Gastroesophageal sphincter (tissue), 3 donors: Measurements from ENCODE around the gene ATP5F1D.

Experiments used
- EP300 ChIP-seq: sonication (generic); formaldehyde crosslinking; IDR thresholded peaks from one replicate; pipeline ENCODE4 v1.6.1; 2017; ENCODE audit warnings: antibody characterized with exemption, mild to moderate bottlenecking
- POLR2A ChIP-seq, 2 donors: fragments of 450-650 bp; IDR thresholded peaks; one replicate each; pipeline ENCODE4 v1.6.1; 2017; ENCODE audit warnings: antibody characterized with exemption in 2 of 2, mild to moderate bottlenecking in 2 of 2, moderate library complexity in 1 of 2
- TF ChIP-seq, protein P1 (sequence below), 4 experiments: fragments of 200-600 bp in 2 of 4; fragments of 450-650 bp in 2 of 4; sonication (generic) in 1 of 4; IDR thresholded peaks; one replicate each; pipeline ENCODE4 v1.5.1; 2017 to 2019; ENCODE audit warnings: antibody characterized with exemption in 4 of 4, mild to moderate bottlenecking in 2 of 4, moderate library complexity in 2 of 4

DNA sequence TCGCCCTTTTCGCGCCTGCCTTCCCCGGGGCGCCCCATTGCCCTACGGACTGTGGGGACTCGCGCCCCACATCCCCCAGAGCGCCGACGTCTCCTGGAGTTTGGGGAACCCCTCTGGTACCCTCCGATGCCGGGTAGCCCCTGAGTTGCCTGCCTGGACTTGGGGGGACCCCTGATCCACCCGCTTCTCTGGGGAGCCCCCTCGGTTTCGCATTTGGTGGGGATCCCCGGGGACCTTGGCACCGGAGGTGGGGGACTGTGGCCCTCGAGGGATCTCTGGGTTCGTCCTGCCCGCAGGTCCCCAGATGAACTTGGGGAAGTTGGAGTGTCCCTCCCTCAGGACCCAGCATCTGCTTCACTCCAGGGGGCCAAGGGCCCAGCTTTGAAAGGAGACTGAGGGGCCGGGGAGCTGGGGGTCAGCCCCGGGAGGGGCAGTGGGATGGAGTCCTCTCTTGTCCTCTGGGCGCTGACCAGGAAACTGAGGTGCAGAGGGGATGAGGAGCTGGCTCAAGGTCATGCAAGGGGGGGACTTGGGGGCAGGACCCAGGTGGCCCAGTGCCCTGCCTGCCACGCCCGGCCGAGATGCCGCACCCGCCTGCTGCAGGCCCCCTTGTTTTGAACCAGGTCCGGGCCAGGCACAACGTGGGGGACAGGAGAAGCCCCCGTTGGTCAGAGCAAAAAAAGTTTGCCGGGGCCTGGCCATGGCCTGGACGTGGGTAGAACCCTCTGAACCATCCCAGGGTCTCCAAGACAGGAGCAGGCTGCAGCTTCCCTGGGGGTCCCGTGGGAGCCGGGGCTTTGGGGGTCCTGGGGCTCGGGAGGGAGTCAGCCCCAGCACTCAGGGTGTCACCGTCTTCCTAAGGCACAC, 45.2 kb downstream of the ATP5F1D start:
- TF ChIP-seq, protein P1, sequence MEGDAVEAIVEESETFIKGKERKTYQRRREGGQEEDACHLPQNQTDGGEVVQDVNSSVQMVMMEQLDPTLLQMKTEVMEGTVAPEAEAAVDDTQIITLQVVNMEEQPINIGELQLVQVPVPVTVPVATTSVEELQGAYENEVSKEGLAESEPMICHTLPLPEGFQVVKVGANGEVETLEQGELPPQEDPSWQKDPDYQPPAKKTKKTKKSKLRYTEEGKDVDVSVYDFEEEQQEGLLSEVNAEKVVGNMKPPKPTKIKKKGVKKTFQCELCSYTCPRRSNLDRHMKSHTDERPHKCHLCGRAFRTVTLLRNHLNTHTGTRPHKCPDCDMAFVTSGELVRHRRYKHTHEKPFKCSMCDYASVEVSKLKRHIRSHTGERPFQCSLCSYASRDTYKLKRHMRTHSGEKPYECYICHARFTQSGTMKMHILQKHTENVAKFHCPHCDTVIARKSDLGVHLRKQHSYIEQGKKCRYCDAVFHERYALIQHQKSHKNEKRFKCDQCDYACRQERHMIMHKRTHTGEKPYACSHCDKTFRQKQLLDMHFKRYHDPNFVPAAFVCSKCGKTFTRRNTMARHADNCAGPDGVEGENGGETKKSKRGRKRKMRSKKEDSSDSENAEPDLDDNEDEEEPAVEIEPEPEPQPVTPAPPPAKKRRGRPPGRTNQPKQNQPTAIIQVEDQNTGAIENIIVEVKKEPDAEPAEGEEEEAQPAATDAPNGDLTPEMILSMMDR (IDR thresholded peaks at IDR 0.05) = no peak
- TF ChIP-seq POLR2A (IDR thresholded peaks at IDR 0.05) (no peak), EP300 (no peak)
